HepG2 (cell line): ENCODE measurements around the gene SPAG7. TPM values are rescaled to one million over a fixed set of nuclear protein-coding genes. Genes with fewer than 3 reads are reported as not detected.

Source experiments
- ATAC-seq: fragments of 200-7000 bp; cut with Tn5 transposase; 3 replicates; pipeline ENCODE4 v1.9.1; 2020; ENCODE audit warnings: mild to moderate bottlenecking, moderate library complexity
- BruUV-seq: library from RNA; stranded (reverse); fragments of 400-500 nt; replicated peaks from 2 replicates; lab custom pipeline; 2021; lab: Mats Ljungman, UMichigan
- CTCF ChIA-PET: fragments of 300-600 bp; formaldehyde crosslinking; extraction: SDS; loops from one replicate; lab custom pipeline; 2021; ENCODE audit warnings: low total read pairs, inconsistent platforms, low intra/inter-chr PET ratio; lab: Yijun Ruan, JAX
- POLR2A ChIA-PET: fragments of 350-600 bp; sonication (Branson Sonifier 250); formaldehyde crosslinking; loops from one replicate; lab custom pipeline; 2020; ENCODE audit warnings: antibody characterized with exemption, inconsistent platforms; lab: Yijun Ruan, JAX
- DNase-seq: peaks from one replicate; pipeline ENCODE4 v3.0.0-alpha.2; 2015; ENCODE audit warnings: low spot score
- FAIRE-seq: peaks from 3 replicates; lab custom pipeline; 2011; peaks lifted over from hg19 to GRCh38; lab: Jason Lieb, UNC
- H2AFZ ChIP-seq: one replicate; pipeline ENCODE4 v1.6.1; 2011; ENCODE audit warnings: low read length, inconsistent platforms
- H3K27ac ChIP-seq: fragments of 300-600 bp; 3 replicates; pipeline ENCODE4 v1.8.0; 2011; ENCODE audit warnings: mixed run types, mild to moderate bottlenecking, mixed read lengths, low read length, inconsistent platforms; ENCODE audit not compliant: insufficient read depth; ENCODE audit errors: extremely low read length
- H3K27me3 ChIP-seq, 2 experiments: fragments of 200-600 bp in 1 of 2; 2 replicates in 1 of 2; 3 replicates in 1 of 2; pipeline versions ENCODE4 v1.6.0 to v1.8.0; 2011; ENCODE audit warnings: low read length in 2 of 2, mild to moderate bottlenecking in 2 of 2, moderate library complexity in 2 of 2, inconsistent platforms in 1 of 2; ENCODE audit not compliant: insufficient read depth in 2 of 2, control insufficient read depth in 1 of 2
- H3K36me3 ChIP-seq, 2 experiments: fragments of 200-600 bp in 1 of 2; replicated peaks in 1 of 2; 2 replicates in 1 of 2; 3 replicates in 1 of 2; pipeline versions ENCODE4 v1.5.1 to v1.8.0; 2011; ENCODE audit warnings: low read length in 2 of 2, inconsistent platforms in 1 of 2; ENCODE audit not compliant: insufficient read depth in 2 of 2, control insufficient read depth in 1 of 2
- H3K4me1 ChIP-seq: 2 replicates; pipeline ENCODE4 v1.5.1; 2012; ENCODE audit warnings: low read length, inconsistent platforms; ENCODE audit not compliant: insufficient read depth
- H3K4me2 ChIP-seq: 2 replicates; pipeline ENCODE4 v1.6.0; 2011; ENCODE audit warnings: low read depth, low read length, inconsistent platforms
- H3K4me3 ChIP-seq, 3 experiments: fragments of 200-600 bp in 1 of 3; sonication (generic), shearing (Covaris generic) in 1 of 3; replicated peaks in 1 of 3; 2 replicates each; pipeline ENCODE4 v1.5.1; 2011 to 2016; ENCODE audit warnings: low read length in 3 of 3, inconsistent platforms in 2 of 3, low read depth in 2 of 3, mild to moderate bottlenecking in 2 of 3, control low read depth in 1 of 3, mixed read lengths in 1 of 3; ENCODE audit not compliant: insufficient read depth in 1 of 3
- H3K79me2 ChIP-seq: one replicate; pipeline ENCODE4 v1.6.1; 2011; ENCODE audit warnings: low read length, inconsistent platforms; ENCODE audit not compliant: insufficient read depth
- H3K9ac ChIP-seq: 2 replicates; pipeline ENCODE4 v1.6.0; 2011; ENCODE audit warnings: mild to moderate bottlenecking, low read depth, low read length, inconsistent platforms; ENCODE audit not compliant: insufficient read depth
- H3K9me3 ChIP-seq: 2 replicates; pipeline ENCODE4 v1.5.1; 2012; ENCODE audit warnings: mild to moderate bottlenecking, low read length
- H4K20me1 ChIP-seq: 2 replicates; pipeline ENCODE4 v1.6.0; 2011; ENCODE audit warnings: inconsistent platforms, mild to moderate bottlenecking, low read length, moderate library complexity; ENCODE audit not compliant: insufficient read depth
- CCDC6 ChIP-seq: sonication (generic); formaldehyde crosslinking; IDR thresholded peaks from 2 replicates; pipeline ENCODE4 v1.8.1; 2022; ENCODE audit warnings: mild to moderate bottlenecking, missing genetic modification reagents, moderate library complexity
- HDAC1 ChIP-seq: sonication (generic); formaldehyde crosslinking; IDR thresholded peaks from 2 replicates; pipeline ENCODE4 v1.5.1; 2020; ENCODE audit warnings: mild to moderate bottlenecking, missing genetic modification reagents
- HNF1B ChIP-seq: sonication (generic); formaldehyde crosslinking; IDR thresholded peaks from 2 replicates; pipeline ENCODE4 v1.5.1; 2020; ENCODE audit warnings: mild to moderate bottlenecking, moderate library complexity, missing genetic modification reagents
- IKZF1 ChIP-seq: fragments of 450-650 bp; IDR thresholded peaks from 2 replicates; pipeline ENCODE4 v1.7.1; 2016
- IRF9 ChIP-seq: sonication (generic); formaldehyde crosslinking; IDR thresholded peaks from 2 replicates; pipeline ENCODE4 v1.8.0; 2022; ENCODE audit warnings: missing genetic modification reagents, mild to moderate bottlenecking, borderline replicate concordance
- NBN ChIP-seq: fragments of 450-650 bp; conservative IDR thresholded peaks from 2 replicates; pipeline ENCODE4 v1.6.1; 2017
- RXRA ChIP-seq: sonication (generic); formaldehyde crosslinking; IDR thresholded peaks from 2 replicates; pipeline ENCODE4 v1.5.1; 2020; ENCODE audit warnings: missing genetic modification reagents
- THAP7 ChIP-seq: sonication (generic); formaldehyde crosslinking; IDR thresholded peaks from 2 replicates; pipeline ENCODE4 v1.8.1; 2023; ENCODE audit warnings: mild to moderate bottlenecking, missing genetic modification reagents
- TIGD3 ChIP-seq: sonication (generic); formaldehyde crosslinking; IDR thresholded peaks from 2 replicates; pipeline ENCODE4 v1.5.1; 2020; ENCODE audit warnings: mild to moderate bottlenecking, missing genetic modification reagents, borderline replicate concordance
- TOPORS ChIP-seq: sonication (generic); formaldehyde crosslinking; IDR thresholded peaks from 2 replicates; pipeline ENCODE4 v1.8.0; 2023; ENCODE audit warnings: mild to moderate bottlenecking, missing genetic modification reagents
- U2AF1 ChIP-seq: fragments of 200-400 bp; formaldehyde crosslinking; optimal IDR thresholded peaks from 2 replicates; pipeline ENCODE3; 2017; ENCODE audit warnings: mild to moderate bottlenecking, low read depth, low read length
- ZNF326 ChIP-seq: sonication (generic); formaldehyde crosslinking; IDR thresholded peaks from 2 replicates; pipeline ENCODE4 v1.4.0; 2020; ENCODE audit warnings: missing genetic modification reagents, borderline replicate concordance
- ZNF337 ChIP-seq: sonication (generic); formaldehyde crosslinking; IDR thresholded peaks from 2 replicates; pipeline ENCODE4 v1.5.1; 2020; ENCODE audit warnings: missing genetic modification reagents, low read depth, mild to moderate bottlenecking, borderline replicate concordance
- ZNF496 ChIP-seq: sonication (generic); formaldehyde crosslinking; IDR thresholded peaks from 2 replicates; pipeline ENCODE4 v1.8.1; 2023; ENCODE audit warnings: mild to moderate bottlenecking, moderate library complexity, missing genetic modification reagents; ENCODE audit not compliant: insufficient replicate concordance
- ZNF710 ChIP-seq: sonication (generic); formaldehyde crosslinking; IDR thresholded peaks from 2 replicates; pipeline ENCODE4 v1.5.0; 2020; ENCODE audit warnings: mild to moderate bottlenecking, missing genetic modification reagents, borderline replicate concordance
- ZNF83 ChIP-seq: sonication (generic); formaldehyde crosslinking; IDR thresholded peaks from 2 replicates; pipeline ENCODE4 v1.4.0; 2020; ENCODE audit warnings: missing genetic modification reagents, mild to moderate bottlenecking, borderline replicate concordance
- WGBS: methylation state at CpG from one replicate; pipeline ENCODE4 v1.1.6; 2017; ENCODE audit warnings: low lambda C conversion rate; 5-methylcytosine and 5-hydroxymethylcytosine counted together
- in situ Hi-C: cut with HindIII; loops from 2 replicates; pipeline ENCODE4 v1.10.0; 2017; ENCODE audit warnings: low pct_unique_long_range_greater_than_20kb; ENCODE audit not compliant: extremely low pct_ligation_motif_present
- intact Hi-C: fragments of 100-400 bp; cut with micrococcal nuclease; formaldehyde crosslinking; loops from one replicate; pipeline ENCODE4 v1.10.0; 2022; ENCODE audit not compliant: unreplicated experiment
- polyA plus RNA-seq, 8 experiments: library from polyadenylated mRNA; depleted of rRNA in 3 of 8; stranded (reverse) in 7 of 8; unstranded in 1 of 8; fragments of >200 nt; fragmentation: Illumina TruSeq in 4 of 8; extraction: Trizol in 4 of 8; gene quantifications; 2 replicates each; pipeline versions ENCODE4 v1.2.1 to v1.2.3, GENCODE V29; 2011 to 2016; ENCODE audit warnings: low read depth in 4 of 8, missing spikeins in 1 of 8, mixed read lengths in 1 of 8; ENCODE audit not compliant: insufficient read depth in 1 of 8
- total RNA-seq, 5 experiments: library from RNA; depleted of rRNA; stranded (reverse); fragments of >200 nt; fragmentation: Illumina TruSeq; extraction: Trizol; gene quantifications; 2 replicates each; pipeline ENCODE4 v1.2.3, GENCODE V29; 2016; ENCODE audit warnings: low read depth in 1 of 5

The SPAG7 gene
- total and polyA plus RNA-seq, 2 of the 13 experiments (the other 11 are each of a cell fraction or from before 2014, with no cell fraction given), result 51.0 to 59.0 TPM

GRCh38 chr17:4949321-4950074, 18.1 kb downstream of the SPAG7 start:
- Histone ChIP-seq H3K9ac (peak overlapping the region; percentile 84), H3K36me3 (peaks cover 10 to 23% of the 10 kb centered on the region in 2 experiments), H3K79me2 (peaks cover 48% of the 10 kb centered on the region), H4K20me1 (peaks cover 31% of the 10 kb centered on the region), H3K27me3 (no peaks in the 10 kb centered on the region; a peak in 1 of 5 replicates), H3K9me3 (no peaks in the 10 kb centered on the region), H3K4me2 (peak overlapping the region; percentile 84), H3K4me3 (peak overlapping the region; percentile 70 to 100 (median 93)), H3K4me1 (peaks cover 59% of the 10 kb centered on the region), H2AFZ (no peak overlapping the region), H3K27ac (peak overlapping the region; percentile 99)
- ChIA-PET CTCF (no interaction called here), POLR2A (interaction anchor here (2.1 to 10.0 kb wide), 4 partner anchors 10 to 48 kb away, joined by 8 to 273 read pairs (median 56); partner anchors contain the start of genes INCA1, KIF1C, RNF167 and SLC25A11)
- in situ Hi-C loops, result no loop called here
- FAIRE-seq, result no peak
- no TSS peak for BruUV-seq
- peak; percentile 39 for ATAC-seq
- 2% methylated on average over 13 of the region's 75 CpGs for WGBS
- intact Hi-C loops, result loop anchor here (1.0 to 5.0 kb wide), 2 partner anchors 18 to 42 kb away; partner anchors contain the start of gene SPAG7
- peak; percentile 82 for DNase-seq
- no peak for TF ChIP-seq ZNF83 (CRISPR knock-in tag)
- no peak for TF ChIP-seq ZNF337 (CRISPR knock-in tag)
- TF ChIP-seq CCDC6, result peak; percentile 85; the same call in 1 of the 2 replicates
- no peak for TF ChIP-seq NBN
- no peak for TF ChIP-seq HNF1B
- TF ChIP-seq HDAC1 (CRISPR knock-in tag), result 0 out of 2 replicates have a peak, but pooled peaks have one; percentile 50
- TF ChIP-seq IRF9, result no peak; the same call in 1 of the 2 replicates
- TF ChIP-seq THAP7, result no peak
- TF ChIP-seq U2AF1, result no peak
- no peak for TF ChIP-seq ZNF710 (CRISPR knock-in tag)
- no peak for TF ChIP-seq ZNF496
- TF ChIP-seq RXRA (CRISPR knock-in tag), result peak; percentile 80
- TF ChIP-seq TOPORS, result no peak
- TF ChIP-seq ZNF326 (CRISPR knock-in tag), result no peak
- no peak for TF ChIP-seq TIGD3 (CRISPR knock-in tag)
- TF ChIP-seq IKZF1, result no peak
